Neural cell (in vitro differentiated cells): ENCODE results near the gene DHX8. TPM values are rescaled to one million over a fixed set of nuclear protein-coding genes. Genes with fewer than 3 reads are reported as not detected.

Experiments
- H2AFZ ChIP-seq: fragments of 200-600, 300-800 bp; sonication (generic), shearing (Covaris generic); 2 replicates; pipeline ENCODE4 v1.6.0; 2014; ENCODE audit warnings: low read depth, mild to moderate bottlenecking, antibody characterized with exemption, low read length, moderate library complexity
- H3F3A ChIP-seq: fragments of 200-600 bp; shearing (Covaris generic); 2 replicates; pipeline ENCODE4 v1.6.1; 2016; ENCODE audit warnings: mild to moderate bottlenecking, moderate library complexity, mixed read lengths, antibody characterized with exemption, low read length; ENCODE audit not compliant: insufficient read depth, poor library complexity, severe bottlenecking
- H3K27ac ChIP-seq: fragments of 200-600, 300-800 bp; sonication (generic), shearing (Covaris generic); 2 replicates; pipeline ENCODE4 v1.5.1; 2014; ENCODE audit warnings: mild to moderate bottlenecking, low read length, moderate library complexity
- H3K27me3 ChIP-seq: fragments of 300-800, 200-600 bp; sonication (generic), shearing (Covaris generic); 2 replicates; pipeline ENCODE4 v1.6.0; 2014; ENCODE audit warnings: mild to moderate bottlenecking, low read depth, low read length, moderate library complexity; ENCODE audit not compliant: insufficient read depth
- H3K36me3 ChIP-seq: fragments of 300-800, 200-600 bp; sonication (generic), shearing (Covaris generic); 2 replicates; pipeline ENCODE4 v1.5.1; 2014; ENCODE audit warnings: mild to moderate bottlenecking, antibody characterized with exemption, low read length, moderate library complexity; ENCODE audit not compliant: insufficient read depth
- H3K4me2 ChIP-seq: fragments of 300-800, 200-600 bp; sonication (generic), shearing (Covaris generic); 2 replicates; pipeline ENCODE4 v1.6.0; 2014; ENCODE audit warnings: mild to moderate bottlenecking, low read length
- H3K4me3 ChIP-seq: fragments of 300-800, 200-600 bp; sonication (generic), shearing (Covaris generic); 2 replicates; pipeline ENCODE4 v1.5.1; 2014; ENCODE audit warnings: mild to moderate bottlenecking, low read length, moderate library complexity
- H3K79me2 ChIP-seq: fragments of 200-600 bp; shearing (Covaris generic); replicated peaks from 2 replicates; pipeline ENCODE4 v1.6.0; 2014; ENCODE audit warnings: mild to moderate bottlenecking, low read length, moderate library complexity; ENCODE audit not compliant: insufficient read depth
- H3K9ac ChIP-seq: fragments of 300-800, 200-600 bp; sonication (generic), shearing (Covaris generic); 2 replicates; pipeline ENCODE4 v1.6.1; 2016; ENCODE audit warnings: mild to moderate bottlenecking, low read length, mixed read lengths
- H3K9me2 ChIP-seq: fragments of 200-600 bp; shearing (Covaris generic); 2 replicates; pipeline ENCODE4 v1.6.1; 2016; ENCODE audit warnings: mild to moderate bottlenecking, low read length, mixed read lengths; ENCODE audit not compliant: insufficient read depth
- H3K9me3 ChIP-seq: fragments of 200-600, 300-800 bp; sonication (generic), shearing (Covaris generic); 2 replicates; pipeline ENCODE4 v1.6.1; 2016; ENCODE audit warnings: mild to moderate bottlenecking, mixed run types, low read length, moderate library complexity, mixed read lengths
- H4K20me1 ChIP-seq: fragments of 200-600 bp; shearing (Covaris generic); 2 replicates; pipeline ENCODE4 v1.6.1; 2016; ENCODE audit warnings: mild to moderate bottlenecking, mixed run types; ENCODE audit not compliant: insufficient read depth
- CTCF ChIP-seq: fragments of 450-650 bp; IDR thresholded peaks from 2 replicates; pipeline ENCODE4 v1.5.1; 2014; ENCODE audit warnings: antibody characterized with exemption, mild to moderate bottlenecking, moderate library complexity; ENCODE audit not compliant: poor library complexity, severe bottlenecking
- EP300 ChIP-seq: fragments of 450-650 bp; conservative IDR thresholded peaks from 2 replicates; pipeline ENCODE4 v1.6.1; 2014; ENCODE audit warnings: antibody characterized with exemption, mild to moderate bottlenecking, moderate library complexity; ENCODE audit not compliant: poor library complexity, severe bottlenecking
- EZH2 ChIP-seq: fragments of 200-600, 300-800 bp; shearing (Covaris generic), sonication (generic); IDR thresholded peaks from 2 replicates; pipeline ENCODE4 v1.6.1; 2014; ENCODE audit warnings: antibody characterized with exemption, low read length, borderline replicate concordance, mild to moderate bottlenecking; ENCODE audit not compliant: insufficient read depth, poor library complexity, severe bottlenecking
- MXI1 ChIP-seq: fragments of 450-650 bp; conservative IDR thresholded peaks from 2 replicates; pipeline ENCODE4 v1.6.1; 2014; ENCODE audit warnings: antibody characterized with exemption, mild to moderate bottlenecking; ENCODE audit not compliant: poor library complexity, severe bottlenecking
- POLR2AphosphoS5 ChIP-seq: IDR thresholded peaks from 2 replicates; pipeline ENCODE4 v1.6.1; 2012
- RAD21 ChIP-seq: fragments of 450-650 bp; conservative IDR thresholded peaks from 2 replicates; pipeline ENCODE4 v1.6.1; 2014; ENCODE audit warnings: antibody characterized with exemption, mild to moderate bottlenecking, moderate library complexity
- REST ChIP-seq: IDR thresholded peaks from 2 replicates; pipeline ENCODE4 v1.6.1; 2012; ENCODE audit warnings: borderline replicate concordance
- SMC3 ChIP-seq: fragments of 450-650 bp; conservative IDR thresholded peaks from 2 replicates; pipeline ENCODE4 v1.6.1; 2014; ENCODE audit warnings: antibody characterized with exemption, mild to moderate bottlenecking, moderate library complexity; ENCODE audit not compliant: poor library complexity
- TAF1 ChIP-seq: IDR thresholded peaks from 2 replicates; pipeline ENCODE4 v1.6.1; 2012; ENCODE audit warnings: low read depth
- polyA plus RNA-seq: library from polyadenylated mRNA; depleted of rRNA; stranded (reverse); fragments of >200 nt; gene quantifications from 2 replicates; pipeline ENCODE4 v1.2.3, GENCODE V29; 2014

The DHX8 gene
- polyA plus RNA-seq, 1 donor from 2014 or later, result 19.4 TPM

- no peak for TF ChIP-seq RAD21
- no peak for TF ChIP-seq REST
- no peak for TF ChIP-seq SMC3
- no peak for TF ChIP-seq EP300
- no peak for TF ChIP-seq EZH2
- TF ChIP-seq MXI1, result no peak
- TF ChIP-seq TAF1, result no peak
- TF ChIP-seq POLR2AphosphoS5, result no peak
- no peak for TF ChIP-seq CTCF
- H2AFZ ChIP-seq, result no peak overlapping the region
Measured at GRCh38 chr17:43446773-43447172, 37.0 kb upstream of the DHX8 start.

DNA sequence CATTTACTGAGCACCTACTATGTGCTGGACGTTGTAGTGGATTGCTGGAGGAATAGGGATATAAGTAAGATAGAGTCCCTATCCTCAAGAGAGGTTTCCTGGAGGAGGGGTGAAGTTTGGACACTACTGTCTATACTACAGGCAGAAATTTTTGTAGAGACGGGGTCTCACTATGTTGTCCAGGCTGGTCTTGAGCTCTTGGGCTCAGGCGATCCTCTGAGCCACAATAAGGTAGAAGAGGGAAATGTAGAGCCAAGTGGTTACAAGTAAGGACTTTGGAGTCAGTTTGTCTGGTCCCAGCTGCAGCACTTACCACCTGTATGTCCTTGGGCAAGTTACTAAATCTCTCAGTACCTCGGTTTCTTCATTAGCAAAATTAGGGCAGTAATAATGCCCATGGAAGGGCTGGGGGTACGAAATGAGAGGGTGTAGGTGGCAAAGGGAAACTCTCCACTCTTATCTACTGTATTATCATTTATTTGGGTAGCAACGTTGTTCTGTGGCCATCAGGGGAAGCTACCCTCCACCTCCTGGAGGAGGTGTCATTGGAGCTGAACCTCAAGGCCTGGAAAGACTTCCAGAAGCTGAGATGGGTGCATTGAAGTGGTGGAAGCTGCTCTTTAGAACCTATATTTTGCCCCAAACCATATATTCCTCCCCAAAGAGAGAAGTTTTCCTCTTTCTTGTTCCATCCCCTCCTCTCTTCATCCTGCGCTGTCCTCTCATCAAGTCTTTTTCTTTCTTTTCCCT, 34.9 kb upstream of the DHX8 start:
- Histone ChIP-seq H3K9me2 (no peaks in the 10 kb centered on the region), H3K27me3 (no peaks in the 10 kb centered on the region), H3K4me2 (no peak overlapping the region), H3K79me2 (no peaks in the 10 kb centered on the region), H2AFZ (no peak overlapping the region), H3K36me3 (no peaks in the 10 kb centered on the region), H3F3A (no peaks in the 10 kb centered on the region), H3K9me3 (no peaks in the 10 kb centered on the region), H3K4me3 (no peak overlapping the region), H3K27ac (no peak overlapping the region), H3K9ac (no peak overlapping the region), H4K20me1 (no peaks in the 10 kb centered on the region)
- TF ChIP-seq EP300, result no peak
- no peak for TF ChIP-seq SMC3
- no peak for TF ChIP-seq TAF1
- TF ChIP-seq RAD21, result no peak
- no peak for TF ChIP-seq REST
- TF ChIP-seq POLR2AphosphoS5, result no peak
- TF ChIP-seq MXI1, result no peak
- no peak for TF ChIP-seq CTCF
- TF ChIP-seq EZH2, result no peak

More at GRCh38 chr17:43446773-43447172, 37.0 kb upstream of the DHX8 start:
- Histone ChIP-seq H3K9me2 (no peaks in the 10 kb centered on the region), H3K27me3 (no peaks in the 10 kb centered on the region), H3K9me3 (no peaks in the 10 kb centered on the region), H3K27ac (no peak overlapping the region), H3K4me3 (no peak overlapping the region), H3K4me2 (no peak overlapping the region), H3K36me3 (no peaks in the 10 kb centered on the region), H4K20me1 (no peaks in the 10 kb centered on the region), H3K79me2 (no peaks in the 10 kb centered on the region), H3F3A (no peaks in the 10 kb centered on the region), H3K9ac (no peak overlapping the region)
